Measurements from ENCODE around the gene EDDM13.

The EDDM13 gene

DNA sequence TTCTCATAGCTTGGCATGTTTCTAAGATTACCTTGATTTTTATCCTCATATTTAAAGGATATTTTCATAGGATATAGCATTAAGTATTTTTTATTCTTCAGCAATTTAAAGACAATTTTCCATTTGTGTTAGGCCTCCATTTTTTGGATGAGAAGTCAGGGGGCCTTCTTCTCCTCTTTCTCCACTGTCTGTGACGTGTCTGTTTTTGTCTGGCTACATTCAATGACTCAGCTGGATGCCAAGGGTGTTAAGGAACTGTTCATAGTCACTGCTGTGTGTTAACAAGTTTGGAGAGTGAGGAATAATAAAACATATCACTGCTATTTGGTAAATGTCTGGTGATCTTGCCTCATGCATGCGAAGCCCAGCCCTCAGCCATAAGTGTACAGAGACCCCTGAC lies 84.4 kb downstream of the EDDM13 start:
- no peaks in the 10 kb centered on the region for H3K27me3 ChIP-seq (ENCODE audit: insufficient read depth, low read length, poor library complexity, severe bottlenecking)
- H3K4me3 ChIP-seq (ENCODE audit: low read length, poor library complexity, severe bottlenecking): no peak overlapping the region
- H4K20me1 ChIP-seq (ENCODE audit: insufficient read depth, low read length, poor library complexity, severe bottlenecking): no peaks in the 10 kb centered on the region
- H3F3A ChIP-seq (ENCODE audit: low read depth): no peaks in the 10 kb centered on the region
- H3K36me3 ChIP-seq (ENCODE audit: insufficient read depth, low read length): no peaks in the 10 kb centered on the region
- H3K4me1 ChIP-seq (ENCODE audit: insufficient read depth, low read length, poor library complexity, severe bottlenecking): no peaks in the 10 kb centered on the region
- no peak for TF ChIP-seq EZH2phosphoT487 (IDR thresholded peaks at IDR 0.05; ENCODE audit: borderline replicate concordance)
- TF ChIP-seq, protein P1, sequence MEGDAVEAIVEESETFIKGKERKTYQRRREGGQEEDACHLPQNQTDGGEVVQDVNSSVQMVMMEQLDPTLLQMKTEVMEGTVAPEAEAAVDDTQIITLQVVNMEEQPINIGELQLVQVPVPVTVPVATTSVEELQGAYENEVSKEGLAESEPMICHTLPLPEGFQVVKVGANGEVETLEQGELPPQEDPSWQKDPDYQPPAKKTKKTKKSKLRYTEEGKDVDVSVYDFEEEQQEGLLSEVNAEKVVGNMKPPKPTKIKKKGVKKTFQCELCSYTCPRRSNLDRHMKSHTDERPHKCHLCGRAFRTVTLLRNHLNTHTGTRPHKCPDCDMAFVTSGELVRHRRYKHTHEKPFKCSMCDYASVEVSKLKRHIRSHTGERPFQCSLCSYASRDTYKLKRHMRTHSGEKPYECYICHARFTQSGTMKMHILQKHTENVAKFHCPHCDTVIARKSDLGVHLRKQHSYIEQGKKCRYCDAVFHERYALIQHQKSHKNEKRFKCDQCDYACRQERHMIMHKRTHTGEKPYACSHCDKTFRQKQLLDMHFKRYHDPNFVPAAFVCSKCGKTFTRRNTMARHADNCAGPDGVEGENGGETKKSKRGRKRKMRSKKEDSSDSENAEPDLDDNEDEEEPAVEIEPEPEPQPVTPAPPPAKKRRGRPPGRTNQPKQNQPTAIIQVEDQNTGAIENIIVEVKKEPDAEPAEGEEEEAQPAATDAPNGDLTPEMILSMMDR (conservative IDR thresholded peaks at IDR 0.05; ENCODE audit: low read length): no peak
- no peaks in the 10 kb centered on the region for H3K9me3 ChIP-seq (ENCODE audit: insufficient read depth, low read depth, low read length)
- no peaks in the 10 kb centered on the region for H3K79me2 ChIP-seq (ENCODE audit: insufficient read depth, low read length)
- H2AFZ ChIP-seq (ENCODE audit: low read length): no peak overlapping the region
- no peak overlapping the region for H3K4me2 ChIP-seq (ENCODE audit: low read depth, low read length, poor library complexity, severe bottlenecking)
- H3K9me2 ChIP-seq (replicated peaks; ENCODE audit: low read depth, low read length): no peaks in the 10 kb centered on the region
- H3K9ac ChIP-seq (ENCODE audit: low read depth, low read length, poor library complexity, severe bottlenecking): no peak overlapping the region
